Stimulated activated CD4-positive, alpha-beta T cell treated with anti-CD3 and anti-CD28 coated beads, Interleukin-4, amount 100 ng/mL, for 1 hour (primary cell): ENCODE measurements around the gene TMEM45A.
"Not testable (repeated sequence)": the region's sequence is repeated elsewhere in the genome, so short reads cannot be mapped to it uniquely, and the experiment has no call there.

ENCODE experiments used
- DNase-seq: peaks from one replicate; pipeline ENCODE4 v3.0.0-alpha.2; 2020

Gene TMEM45A

DNA sequence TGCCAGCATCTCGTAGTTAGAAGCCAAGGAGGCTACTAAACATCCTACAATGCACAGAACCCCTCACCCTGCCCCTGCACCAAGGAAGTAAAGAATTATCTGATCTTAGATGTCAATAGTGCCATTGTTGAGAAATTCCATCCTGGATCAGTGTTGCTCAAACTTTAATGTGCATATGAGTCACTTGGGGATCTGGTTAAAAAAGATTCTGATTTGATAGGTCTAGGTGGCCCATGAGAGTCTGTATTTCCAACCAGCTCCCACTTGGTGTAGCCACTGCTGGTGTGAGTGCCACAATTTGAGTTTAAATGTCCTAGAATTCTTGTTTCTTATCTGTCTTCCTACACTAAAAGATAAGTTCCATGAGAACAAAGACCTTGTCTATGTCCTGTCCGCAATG, 43.7 kb downstream of the TMEM45A start:
- DNase-seq: no peak

DNA sequence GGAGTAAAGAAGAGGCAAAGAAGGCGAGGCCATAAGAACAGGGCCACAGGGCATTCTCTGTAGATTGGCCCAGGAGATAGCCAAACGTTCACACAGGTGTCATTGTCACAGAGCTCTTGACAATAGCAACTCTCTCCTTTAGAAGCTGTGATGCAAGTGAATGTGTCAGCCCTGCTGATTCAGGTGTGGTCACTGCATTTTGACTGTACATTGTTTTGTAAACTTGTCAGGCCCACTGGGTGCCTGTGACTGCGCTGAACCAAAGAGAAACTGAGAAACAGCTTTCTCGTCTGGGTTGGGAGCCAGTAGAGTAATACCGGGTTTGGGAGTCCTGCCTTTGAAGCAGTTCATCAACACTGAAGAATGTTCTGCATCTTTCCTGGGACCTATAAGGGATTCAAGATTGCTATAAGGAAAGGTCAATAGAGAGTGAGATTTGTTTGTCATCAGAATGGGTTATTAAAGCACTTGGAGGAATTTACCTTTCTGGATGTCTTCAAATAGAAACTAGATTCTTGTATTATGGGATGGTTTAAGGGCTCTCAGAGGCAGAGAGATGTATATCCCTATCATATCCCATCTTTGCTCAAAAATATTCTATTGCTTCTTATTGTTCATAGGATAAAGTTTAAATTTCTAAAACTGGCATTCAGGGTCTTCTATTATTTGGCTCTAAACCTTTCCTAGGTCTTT, 45.4 kb downstream of the TMEM45A start:
- DNase-seq: no peak

DNA sequence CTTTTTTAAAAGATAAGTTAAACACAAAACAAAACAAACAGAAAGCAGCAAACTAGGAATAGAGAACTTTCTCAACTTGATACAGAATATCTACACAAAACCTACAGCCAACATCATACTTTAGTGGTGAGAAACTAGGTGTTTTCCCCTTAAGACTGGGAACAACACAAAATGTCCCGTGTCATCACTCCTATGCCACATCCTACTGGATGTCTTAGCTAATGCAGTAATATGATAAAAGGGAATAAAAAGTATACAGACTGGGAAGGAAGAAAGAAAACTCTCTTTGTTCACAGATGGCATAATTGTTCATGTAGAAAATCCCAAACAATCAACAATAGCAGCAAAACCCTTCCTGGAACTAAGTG, 45.9 kb downstream of the TMEM45A start:
- DNase-seq: no peak

DNA sequence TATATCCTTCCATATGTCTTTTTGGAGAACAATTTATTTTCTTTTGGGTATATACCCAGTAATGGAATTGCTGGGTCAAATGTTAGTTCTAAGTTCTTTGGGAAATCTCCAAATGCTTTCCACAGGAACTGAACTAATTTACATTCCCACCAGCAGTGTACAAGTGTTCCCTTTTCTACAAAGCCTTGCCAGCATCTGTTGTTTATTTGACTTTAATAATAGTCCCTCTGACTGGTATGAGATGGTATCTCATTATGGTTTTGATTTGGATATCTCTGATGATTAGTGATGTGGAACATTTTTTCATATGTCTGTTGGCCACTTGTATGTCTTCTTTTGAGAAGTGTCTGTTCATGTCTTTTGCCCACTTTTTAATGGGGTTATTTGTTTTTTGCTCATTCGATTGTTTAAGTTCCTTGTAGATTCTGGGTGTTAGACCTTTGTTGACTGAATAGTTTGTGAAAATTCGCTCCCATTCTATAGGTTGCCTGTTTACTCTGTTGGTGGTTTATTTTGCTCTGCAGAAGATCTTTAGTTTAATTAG, 48.4 kb downstream of the TMEM45A start:
- DNase-seq: no peak

DNA sequence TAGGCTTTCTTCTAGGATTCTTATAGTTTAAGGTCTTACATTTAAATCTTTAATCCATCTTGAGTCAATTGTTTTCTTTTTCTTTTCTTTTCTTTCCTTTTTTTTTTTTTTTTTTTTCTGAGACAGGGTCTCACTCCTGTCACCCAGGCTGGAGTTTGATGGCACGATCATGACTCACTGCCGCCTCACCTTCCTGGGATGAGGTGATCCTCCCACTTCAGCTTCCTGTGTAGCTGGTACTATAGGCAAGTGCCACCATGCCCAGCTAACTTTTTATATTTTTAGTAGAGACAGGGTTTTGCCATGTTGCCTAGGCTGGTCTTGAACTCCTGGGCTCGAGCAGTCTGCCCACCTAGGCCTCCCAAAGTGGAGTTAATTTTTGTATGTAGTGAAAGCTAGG, 49.0 kb downstream of the TMEM45A start:
- not testable (repeated sequence) for DNase-seq

DNA sequence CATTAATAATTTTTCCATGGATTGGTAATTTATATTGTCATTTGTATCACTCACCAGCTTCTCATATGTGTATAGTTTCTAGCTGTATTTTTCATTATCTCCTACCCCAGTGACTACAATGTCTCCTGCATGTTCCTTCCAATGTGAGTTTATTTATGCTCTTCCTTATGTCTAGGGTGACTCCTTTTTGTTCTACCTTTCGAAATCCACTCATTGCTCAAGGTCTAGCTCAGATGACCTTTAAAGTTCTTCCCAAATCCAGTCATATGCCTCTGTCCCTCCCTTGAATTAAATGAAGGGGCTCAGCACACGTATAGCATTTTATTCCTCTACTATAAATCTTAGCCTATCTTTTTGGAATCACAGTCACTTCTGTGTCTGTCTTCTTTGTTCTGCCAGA, 53.0 kb downstream of the TMEM45A start:
- DNase-seq: no peak

DNA sequence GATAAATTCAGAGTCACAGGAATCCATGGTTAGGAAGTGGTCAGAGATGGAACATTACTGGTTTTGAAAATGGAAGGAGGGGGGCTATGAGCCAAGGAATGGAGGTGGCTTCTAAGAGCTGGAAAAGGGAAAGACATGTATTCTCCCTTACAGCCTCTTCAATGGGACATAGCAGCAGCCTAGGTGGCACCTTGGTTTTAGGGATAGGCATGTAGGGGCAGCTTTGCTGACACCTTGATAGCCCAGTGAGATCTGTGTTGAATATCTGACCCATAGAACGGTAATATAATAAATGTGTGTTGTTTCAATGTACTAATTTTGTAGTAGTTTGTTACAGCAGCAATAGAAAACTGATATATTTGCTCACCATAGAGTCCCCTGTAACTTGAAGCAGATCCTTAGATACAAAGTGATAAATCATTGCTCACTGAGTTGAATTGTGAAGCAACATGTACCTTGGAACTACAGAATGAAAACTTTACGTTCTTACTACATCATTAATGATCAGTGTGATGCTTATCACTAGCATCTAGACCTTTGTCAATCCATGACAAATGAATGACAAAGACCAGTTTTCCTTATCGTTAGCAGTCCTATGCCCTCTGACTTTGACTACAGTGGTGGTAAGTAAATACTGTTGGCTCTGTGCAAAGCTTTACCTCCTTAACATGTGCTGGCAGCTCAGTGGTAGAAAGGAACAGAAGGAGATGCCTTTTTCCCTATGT, 53.8 kb downstream of the TMEM45A start:
- DNase-seq: no peak

DNA sequence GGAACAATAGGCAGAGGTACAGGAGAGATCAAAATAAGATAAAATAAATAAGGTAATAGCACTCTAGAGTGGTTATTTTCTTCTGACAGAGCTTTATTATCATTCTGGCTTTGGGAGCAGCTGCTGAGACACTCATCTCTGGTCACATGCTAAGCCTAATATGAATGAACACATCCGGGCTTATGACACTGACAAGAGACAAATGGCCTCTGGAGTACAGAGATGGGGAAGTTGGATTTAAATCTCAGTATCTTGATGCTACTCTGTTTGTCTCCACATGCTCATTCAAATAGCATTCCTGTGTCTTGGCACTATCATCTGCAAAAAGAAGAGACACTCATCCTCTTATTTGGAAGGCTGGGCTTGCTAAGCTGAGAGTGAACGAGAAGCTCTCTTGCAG, 55.6 kb downstream of the TMEM45A start:
- no peak for DNase-seq

DNA sequence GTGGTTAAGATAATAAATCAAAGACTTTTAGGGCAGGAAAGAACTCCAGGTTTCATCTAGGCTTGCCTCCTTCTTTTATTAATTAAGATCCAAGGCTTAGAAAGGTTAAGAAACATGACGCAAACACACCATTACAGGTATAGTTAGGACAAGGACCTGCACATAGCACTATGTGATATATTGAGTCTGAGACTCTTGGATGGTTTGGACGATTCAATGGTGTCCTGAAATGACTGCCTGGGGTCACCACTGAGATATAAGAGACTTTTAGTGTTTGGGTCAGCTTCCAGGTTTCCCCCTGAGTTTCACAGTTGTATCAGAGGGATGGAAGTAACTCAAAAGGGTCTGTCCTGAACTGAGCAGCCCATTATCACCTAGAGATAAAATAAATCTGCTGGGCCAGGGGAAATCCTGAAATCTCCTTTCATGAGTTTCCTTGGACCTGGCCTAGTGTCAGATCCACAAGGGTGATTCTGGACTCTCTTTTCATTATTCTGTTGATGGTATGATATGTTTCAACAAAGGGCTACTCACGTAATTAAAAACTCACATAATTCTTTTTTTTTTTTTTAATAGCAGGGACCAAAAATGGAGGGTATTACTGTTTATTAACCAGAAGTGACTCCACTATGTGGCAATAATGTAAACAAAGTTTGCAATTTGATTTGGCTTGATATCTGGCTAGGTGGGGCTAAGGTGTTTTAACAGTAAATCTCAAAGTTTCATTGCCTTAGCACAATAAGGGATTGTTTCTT, 61.4 kb downstream of the TMEM45A start:
- no peak for DNase-seq

DNA sequence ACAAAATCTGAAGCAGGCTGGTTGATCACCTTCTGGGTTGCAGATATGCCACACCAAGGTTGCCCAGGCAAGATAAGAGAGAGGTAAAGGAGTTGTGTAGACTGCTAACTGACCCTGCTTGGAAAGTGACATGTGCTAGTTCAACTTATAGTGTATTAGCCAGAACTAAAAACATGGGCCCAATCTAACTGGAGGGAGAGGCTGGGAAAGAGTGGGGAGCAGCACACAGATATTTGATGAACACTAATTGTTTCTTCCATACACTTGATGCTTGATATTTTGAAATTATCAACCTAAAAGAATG, 61.9 kb downstream of the TMEM45A start:
- no peak for DNase-seq

DNA sequence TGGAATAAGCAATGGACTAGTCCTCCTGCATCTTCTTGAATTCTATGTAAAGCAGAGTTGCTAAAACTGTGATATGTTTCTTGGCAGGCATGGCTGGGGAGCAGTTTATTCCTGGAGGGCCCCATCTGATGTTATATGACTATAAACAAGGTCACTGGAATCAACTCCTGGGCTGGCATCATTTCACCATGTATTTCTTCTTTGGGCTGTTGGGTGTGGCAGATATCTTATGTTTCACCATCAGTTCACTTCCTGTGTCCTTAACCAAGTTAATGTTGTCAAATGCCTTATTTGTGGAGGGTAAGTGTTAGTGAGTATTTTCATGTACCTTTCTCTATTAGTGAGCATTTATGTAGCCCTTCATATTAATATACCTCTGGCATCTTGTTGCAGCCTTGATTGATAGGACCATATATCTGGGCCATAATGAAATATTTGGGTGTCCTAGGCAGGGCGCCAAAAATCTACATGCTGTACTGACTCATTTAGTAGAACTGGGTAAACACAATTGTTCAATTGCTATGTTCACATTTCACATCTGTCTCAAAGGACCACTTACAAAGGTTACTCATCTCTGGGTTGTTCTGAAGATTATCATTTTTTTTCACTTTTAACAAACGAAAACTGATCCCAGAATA, 64.4 kb downstream of the TMEM45A start:
- no peak for DNase-seq

DNA sequence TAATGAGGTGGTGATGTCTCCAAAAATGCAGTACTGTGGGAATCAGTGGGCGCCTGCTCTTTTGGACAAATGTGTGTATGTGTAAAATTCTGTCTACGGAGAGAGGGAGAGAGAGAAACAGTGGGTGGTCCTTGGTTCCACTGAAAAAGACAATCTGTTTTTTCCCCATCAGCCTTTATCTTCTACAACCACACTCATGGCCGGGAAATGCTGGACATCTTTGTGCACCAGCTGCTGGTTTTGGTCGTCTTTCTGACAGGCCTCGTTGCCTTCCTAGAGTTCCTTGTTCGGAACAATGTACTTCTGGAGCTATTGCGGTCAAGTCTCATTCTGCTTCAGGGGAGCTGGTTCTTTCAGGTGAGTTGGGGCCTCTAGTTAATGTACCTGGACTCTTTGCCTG, 65.8 kb downstream of the TMEM45A start:
- no peak for DNase-seq

DNA sequence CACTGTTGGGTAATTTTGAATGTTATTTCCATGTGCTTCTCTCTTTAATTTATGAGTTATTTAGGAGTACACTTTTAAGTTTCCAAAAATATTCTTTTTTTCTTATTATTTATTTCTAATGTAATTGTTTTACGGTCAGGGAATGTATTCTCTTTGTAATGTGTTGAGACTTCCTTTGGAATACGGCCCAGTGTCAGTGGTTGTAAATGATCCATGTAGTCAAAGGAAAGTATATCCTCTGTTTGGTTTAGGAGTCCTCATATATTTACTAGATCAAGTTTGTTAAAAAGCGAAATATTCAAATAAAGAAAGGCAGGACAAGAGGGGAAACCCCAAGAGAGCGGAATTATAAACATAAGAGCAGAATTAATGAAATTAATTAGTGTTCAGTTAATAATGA, 68.0 kb downstream of the TMEM45A start:
- DNase-seq: no peak

DNA sequence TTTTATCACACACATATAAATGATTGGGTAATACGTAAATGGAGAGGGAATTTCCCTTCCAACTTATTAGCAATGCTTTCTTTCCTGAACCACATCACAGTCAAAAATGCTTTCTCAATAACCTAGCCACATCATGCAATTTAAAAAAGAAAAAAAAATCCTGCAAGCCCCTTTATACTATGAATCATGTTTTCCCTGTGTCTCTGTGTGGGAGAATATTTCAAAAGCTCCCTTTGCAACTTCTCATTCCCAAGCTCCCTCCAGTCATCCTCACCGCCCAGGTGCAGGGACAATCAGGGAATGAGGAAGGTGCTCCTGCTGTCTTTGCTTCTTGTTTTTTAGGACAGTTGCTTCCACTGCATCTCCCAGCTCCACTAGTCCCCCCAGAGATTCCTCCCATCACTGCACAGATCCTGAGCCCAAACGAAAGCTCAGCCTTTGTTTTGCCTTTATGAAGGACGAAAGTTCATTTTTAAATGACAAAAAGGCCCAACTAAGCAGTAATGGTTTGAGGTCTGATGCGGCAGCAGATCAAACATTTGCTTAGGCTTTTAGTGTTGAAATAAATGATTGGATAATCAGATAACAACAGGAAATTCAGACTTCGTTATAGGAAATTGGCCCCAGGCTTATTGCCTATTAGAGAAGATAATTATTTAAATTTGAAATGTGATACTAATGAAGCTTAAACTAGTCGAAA, 69.2 kb downstream of the TMEM45A start:
- DNase-seq: no peak

DNA sequence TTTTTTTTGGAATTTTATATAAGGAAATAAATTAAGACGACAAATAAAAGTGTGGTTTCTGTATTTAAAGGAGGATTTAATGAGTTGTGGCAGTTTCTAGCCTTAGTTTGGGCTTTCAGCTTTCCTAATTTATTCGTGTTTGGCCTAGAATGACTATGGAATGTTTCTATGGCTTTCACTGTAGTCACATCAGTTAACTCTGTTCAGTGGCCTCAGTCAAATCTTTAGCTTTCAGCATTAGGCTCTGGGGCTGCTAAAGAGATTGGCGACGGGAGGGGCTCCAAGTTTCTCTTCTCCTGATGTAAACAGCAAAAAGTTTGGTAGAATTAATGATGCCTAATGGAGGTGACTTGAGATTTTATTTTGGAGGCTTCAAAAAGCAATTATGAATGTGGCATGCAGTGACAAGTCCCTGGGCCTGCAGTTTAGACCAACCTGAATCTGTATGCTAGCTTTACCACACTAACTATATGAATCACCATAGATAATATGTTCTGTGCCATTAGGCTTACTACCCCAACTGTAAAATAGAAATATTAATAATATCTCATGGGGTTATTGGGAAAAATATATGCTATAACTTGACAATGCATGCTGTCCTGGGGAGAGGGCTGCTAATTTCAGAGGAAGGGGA, 69.9 kb downstream of the TMEM45A start:
- no peak for DNase-seq

DNA sequence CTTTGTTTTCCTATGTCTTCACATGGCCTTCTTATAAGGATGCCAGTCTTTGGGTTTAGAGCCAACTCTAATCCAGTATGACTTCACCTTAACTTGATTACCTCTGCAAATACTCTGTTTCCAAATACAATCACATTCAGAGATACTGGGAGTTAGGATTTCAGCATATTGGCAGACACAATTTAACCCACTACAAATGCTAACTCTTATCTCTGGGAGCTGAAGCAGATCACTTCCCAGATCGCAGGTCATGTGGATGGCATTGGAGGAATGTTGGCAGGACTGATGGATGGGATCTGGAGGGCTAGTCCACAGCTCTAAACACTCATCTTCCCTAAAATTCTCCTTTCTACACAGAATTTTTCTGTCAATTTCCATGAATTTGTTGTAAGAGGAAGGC, 70.8 kb downstream of the TMEM45A start:
- DNase-seq: no peak

DNA sequence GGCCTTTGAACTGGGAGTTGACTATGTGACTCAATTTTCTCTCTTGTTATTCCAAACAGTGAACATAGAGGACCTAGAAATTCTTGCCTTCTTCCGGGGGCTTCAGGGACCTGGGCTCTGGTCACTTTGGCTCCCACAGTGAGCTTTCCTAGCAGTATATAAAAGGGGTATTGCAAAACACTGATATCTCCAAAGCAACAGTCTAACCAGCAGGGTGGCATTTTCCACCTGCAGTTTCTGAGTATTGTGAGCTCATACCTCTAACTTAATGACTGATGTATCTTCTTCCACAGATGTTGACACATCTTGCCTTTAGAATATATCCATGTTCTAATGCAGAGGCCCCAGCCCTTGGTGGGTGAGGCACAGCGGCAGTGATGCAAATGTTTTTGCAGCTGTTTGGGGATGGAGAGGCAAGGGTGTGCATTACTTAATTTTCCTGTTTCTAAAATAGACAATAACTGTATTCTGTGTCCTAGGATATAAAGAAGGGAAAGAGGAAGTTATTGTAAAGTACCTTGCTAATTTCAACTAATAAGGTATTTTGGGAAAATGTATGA, 71.3 kb downstream of the TMEM45A start:
- DNase-seq: no peak

DNA sequence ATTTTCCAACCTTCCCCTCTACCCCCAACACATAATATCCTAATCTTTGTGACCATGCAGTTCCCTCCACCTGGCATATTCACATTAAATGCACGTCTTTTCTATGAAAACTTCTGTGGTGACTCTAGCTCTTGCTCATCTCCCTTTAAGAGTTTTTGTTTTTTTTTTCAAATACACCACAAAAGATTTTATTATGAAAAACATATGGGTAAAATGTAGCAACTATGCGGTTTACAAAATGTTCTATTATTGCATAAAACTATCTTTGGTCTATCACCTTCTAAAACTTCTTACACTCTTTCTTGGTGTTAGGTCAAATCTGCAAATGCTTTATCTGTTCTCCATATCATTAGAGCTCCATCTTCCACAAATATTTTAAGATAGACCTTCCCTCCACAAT, 78.4 kb downstream of the TMEM45A start:
- no peak for DNase-seq

DNA sequence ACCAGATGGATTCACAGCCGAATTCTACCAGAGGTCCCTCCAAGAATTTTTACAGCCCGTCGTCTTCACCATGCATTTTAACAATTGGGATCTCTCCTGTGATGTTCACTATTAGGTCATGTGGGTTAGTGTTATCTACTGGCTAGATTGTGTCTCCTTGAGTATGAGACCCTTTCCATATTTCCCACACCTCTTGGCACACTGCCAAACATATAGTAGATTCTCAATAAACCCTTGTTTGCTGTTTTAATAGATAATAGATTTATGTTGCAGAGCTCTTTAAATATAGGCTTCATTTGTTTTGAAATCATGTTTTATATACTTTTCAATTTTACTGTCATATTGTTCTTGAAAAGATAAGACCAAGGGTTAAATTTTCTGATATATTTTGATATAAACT, 82.1 kb downstream of the TMEM45A start:
- DNase-seq: no peak

DNA sequence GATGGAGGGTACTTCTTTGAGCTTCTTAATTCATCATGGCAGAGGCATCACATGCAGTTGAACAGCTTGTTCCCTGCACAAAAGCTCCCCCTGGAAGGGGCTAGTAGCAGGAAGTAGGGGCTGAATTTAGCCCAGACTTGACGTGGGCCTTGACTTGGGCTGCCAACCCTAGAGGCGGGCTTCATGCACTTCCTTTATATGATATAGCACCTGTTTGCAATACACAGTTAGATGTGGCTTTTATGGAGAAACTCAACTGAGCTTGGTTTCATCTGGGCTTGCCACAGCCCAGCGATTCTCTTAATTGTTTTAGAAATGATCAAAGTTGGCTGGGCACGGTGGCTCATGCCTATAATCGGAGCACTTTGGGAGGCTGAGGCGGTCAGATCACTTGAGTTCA, 83.3 kb downstream of the TMEM45A start:
- DNase-seq: no peak

DNA sequence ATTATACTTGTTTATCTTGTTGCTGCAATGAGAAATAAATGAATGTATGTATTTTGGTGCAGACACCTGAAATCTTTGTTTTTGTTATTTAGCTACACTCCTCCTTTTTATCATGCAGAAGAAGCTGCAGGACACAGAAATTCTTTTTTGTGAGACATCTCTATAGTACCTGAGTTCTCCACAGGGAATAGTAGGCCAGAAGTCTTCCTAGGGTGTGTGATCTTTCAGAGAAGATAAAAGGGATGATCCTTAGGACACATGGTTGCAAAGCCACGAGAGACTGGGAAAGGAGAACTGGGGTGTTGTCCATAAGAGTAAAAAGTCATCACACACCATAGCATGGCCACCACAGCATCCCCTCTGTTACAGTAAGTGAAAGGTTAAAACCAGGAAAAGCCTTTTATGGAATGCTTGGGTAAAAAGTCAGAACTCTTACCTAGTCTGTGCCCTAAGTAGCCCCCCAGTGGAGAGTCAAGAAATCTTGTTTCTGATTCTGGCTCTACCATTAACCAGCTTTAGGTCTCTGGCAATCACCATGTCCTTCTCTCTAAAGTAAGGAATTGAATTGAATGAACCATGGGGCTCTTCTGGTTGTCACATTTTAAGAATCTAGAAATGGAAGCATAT, 85.1 kb downstream of the TMEM45A start:
- DNase-seq: no peak

DNA sequence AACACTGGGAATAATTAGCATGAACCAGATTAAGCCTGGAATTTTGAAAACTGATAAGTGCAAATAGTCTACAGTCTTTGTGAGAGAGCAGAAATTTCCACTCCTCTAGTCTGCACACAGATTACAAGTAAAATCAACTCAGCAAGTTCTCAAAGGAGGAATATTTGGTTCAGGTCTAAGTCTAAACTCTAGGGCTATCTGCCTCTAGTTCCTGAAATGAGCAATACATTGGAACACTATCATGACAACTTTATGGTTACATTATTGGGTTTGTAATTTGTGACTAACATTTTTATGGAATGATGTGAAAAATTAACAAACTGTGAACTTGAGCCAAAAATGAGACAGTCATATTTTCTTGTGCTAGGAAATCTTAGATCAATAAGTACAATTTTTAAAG, 86.2 kb downstream of the TMEM45A start:
- no peak for DNase-seq
